HG03457 (cell line): ENCODE data around the gene RECK.
"Not testable (repeated sequence)": the region's sequence is repeated elsewhere in the genome, so short reads cannot be mapped to it uniquely, and the experiment has no call there.

Experiments used
- ATAC-seq: cut with Tn5 transposase; IDR thresholded peaks from one replicate; pipeline ENCODE4 v1.9.1; 2021; ENCODE audit warnings: moderate number of reproducible peaks; ENCODE audit not compliant: unreplicated experiment

Gene RECK

GRCh38 chr9:36109071-36109470, 72.4 kb downstream of the RECK start:
- ATAC-seq = no peak

DNA sequence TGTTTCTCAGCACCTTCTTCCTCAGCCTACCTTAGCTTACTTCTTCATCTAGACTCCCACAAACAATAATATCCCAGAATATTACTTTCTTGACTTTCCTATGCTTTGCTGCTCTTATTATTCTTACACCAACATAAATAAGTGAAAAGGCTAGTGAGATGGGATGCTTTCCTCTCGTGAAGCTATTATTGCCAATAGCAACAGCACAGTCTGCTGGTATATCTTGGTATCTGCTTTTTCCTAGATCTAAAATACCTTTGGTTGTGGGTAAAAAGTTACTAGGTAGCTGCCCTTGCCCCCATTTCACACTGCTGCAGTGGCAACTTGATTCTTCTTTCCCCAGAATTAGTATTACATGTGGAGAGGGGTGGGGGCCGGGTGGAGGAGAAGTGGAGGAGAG, 73.7 kb downstream of the RECK start:
- no peak for ATAC-seq

- no peak for ATAC-seq
Observed at GRCh38 chr9:36112516-36112915, 75.8 kb downstream of the RECK start.

DNA sequence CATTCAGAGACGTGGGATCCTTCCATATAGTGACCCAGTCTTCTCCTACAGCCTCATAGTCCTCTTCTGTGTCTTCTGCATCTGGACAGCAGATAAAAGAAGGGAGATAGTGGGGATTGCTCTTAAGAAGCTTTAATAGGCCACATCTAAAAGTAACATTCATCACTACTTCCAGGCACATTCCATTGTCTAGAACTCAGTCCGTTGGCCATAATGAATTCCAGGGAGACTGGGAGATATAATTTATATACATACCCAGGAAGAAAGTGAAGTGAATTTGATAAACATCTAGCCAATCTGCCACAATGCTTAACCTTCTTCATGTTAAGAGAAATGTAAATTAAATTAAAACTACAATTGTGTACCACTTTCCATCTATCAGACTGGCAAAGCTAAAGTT, 77.3 kb downstream of the RECK start:
- ATAC-seq = no peak

GRCh38 chr9:36116593-36116992, 79.9 kb downstream of the RECK start:
- no peak for ATAC-seq

DNA sequence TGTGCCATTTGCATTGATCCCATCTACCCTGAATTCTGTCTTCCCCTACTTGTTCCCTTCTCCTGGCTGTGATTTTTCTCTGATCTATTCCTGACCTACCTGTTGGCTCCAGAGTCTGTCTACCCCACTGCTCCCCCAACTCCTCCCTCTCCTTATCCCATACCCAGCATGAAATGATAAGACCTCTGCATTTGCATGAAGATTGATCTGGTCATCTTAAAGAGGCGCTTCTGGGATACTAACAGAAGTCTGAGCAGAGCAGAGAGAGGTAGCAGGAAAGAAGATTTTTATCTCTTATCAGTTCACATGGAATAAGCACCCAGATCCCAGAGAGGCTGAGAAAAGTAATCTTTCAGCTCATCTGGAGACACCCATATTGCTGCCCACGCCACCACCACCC, 81.5 kb downstream of the RECK start:
- ATAC-seq = no peak

DNA sequence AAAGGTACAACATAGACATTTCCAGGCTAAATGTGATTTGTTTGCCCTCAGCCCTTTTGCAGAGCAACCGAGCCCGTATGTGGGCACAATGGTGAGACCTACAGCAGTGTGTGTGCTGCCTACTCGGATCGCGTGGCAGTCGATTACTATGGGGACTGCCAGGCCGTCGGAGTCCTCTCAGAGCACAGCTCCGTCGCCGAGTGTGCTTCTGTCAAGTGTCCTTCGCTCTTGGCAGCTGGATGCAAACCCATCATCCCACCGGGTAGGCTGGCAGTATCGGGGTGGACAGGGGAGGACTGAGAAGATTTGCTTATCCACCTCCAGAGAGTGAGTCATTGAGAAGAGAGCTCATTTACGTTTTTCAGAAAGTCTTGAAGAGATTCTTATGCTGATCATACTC, 82.0 kb downstream of the RECK start:
- no peak for ATAC-seq

GRCh38 chr9:36119476-36119875, 82.8 kb downstream of the RECK start:
- ATAC-seq = no peak

- no peak for ATAC-seq
Observed at GRCh38 chr9:36120705-36121104, 84.0 kb downstream of the RECK start.

GRCh38 chr9:36121971-36122370, 85.3 kb downstream of the RECK start:
- ATAC-seq = no peak

GRCh38 chr9:36123515-36123914, 86.8 kb downstream of the RECK start:
- no peak for ATAC-seq

DNA sequence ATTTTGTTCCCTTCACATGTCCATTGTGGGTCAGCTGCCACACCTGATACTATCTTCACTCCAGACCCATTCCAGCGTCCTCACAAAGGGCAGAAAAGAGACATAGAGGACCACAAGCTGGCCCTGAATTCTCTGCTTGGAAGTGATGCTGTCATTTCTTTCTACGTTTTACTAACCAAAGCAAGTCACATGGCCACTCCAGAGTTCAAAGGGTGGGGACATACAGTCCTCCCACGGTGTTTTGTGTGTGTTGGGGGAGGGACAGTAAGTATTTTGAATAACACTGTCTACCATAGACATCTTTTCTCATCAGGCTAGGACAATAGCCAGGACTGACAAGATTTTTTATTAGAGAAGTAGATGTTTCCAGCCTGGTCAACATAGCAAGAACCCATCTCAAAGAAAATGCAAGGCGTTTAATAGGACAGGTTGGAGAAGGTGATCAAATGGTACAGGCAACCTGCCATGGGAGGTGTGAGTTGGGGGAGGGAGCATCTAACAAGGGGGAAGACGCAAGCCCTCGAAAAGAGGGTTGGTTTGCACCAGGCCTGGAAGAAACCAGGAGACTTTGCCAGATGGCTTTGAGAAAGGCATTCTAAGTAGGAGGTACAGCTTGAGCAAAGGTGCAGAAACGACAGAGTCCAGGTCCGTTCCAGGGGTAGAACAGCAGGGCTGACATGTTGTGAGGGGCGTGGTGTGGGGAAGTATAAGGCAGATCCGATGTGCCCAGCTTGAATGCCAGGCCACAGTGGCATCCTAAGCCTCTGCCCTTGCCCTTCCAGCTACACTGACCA, 88.5 kb downstream of the RECK start:
- no peak for ATAC-seq

- no peak for ATAC-seq
Observed at GRCh38 chr9:36126016-36126730, 89.5 kb downstream of the RECK start.

DNA sequence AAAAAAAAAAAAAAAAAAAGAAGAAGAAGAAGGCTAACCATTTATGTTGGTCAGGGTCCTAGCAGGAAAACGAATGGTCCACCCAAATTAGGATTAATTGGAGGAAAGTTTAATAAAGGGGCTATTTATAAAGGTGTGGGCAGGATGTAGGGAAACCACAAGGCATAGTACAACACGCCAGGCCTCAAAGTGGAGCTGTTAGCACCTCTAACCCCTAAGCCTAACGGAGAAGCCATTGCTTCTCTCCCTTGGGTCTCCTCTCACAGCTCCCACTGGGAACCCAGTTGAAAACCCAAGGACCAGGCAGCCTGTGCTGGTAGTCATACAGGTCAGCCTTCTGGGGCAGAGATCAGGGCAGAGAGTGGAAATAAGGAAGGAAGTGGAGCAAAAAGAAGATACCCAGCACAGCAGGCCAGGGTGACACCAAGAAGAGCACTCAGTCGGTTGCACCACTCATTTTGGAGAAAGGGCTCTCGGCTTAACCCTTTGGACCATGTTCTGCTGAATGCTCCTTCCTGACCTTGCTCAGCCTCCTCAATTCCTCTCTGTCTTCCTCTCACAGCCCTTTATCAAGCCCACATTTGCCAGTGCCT, 91.0 kb downstream of the RECK start:
- ATAC-seq = no peak

- no peak for ATAC-seq
Observed at GRCh38 chr9:36128349-36128748, 91.6 kb downstream of the RECK start.

- no peak for ATAC-seq
Observed at GRCh38 chr9:36129139-36129538, 92.4 kb downstream of the RECK start.

DNA sequence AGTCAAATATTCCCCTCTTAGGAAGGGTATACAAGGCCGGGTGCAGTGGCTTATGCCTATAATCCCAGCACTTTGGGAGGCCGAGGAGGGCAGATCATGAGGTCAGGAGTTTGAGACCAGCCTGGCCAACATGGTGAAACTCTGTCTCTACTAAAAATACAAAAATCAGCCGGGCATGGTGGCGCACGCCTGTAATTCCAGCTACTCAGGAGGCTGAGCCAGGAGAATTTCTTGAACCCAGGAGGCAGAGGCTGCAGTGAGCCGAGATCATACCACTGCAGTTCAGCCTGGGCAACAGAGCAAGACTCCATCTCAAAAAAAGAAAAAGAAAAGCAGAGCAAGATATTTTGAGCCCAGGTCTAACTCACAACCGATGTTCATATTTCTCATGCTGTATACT, 95.0 kb downstream of the RECK start:
- not testable (repeated sequence) for ATAC-seq

DNA sequence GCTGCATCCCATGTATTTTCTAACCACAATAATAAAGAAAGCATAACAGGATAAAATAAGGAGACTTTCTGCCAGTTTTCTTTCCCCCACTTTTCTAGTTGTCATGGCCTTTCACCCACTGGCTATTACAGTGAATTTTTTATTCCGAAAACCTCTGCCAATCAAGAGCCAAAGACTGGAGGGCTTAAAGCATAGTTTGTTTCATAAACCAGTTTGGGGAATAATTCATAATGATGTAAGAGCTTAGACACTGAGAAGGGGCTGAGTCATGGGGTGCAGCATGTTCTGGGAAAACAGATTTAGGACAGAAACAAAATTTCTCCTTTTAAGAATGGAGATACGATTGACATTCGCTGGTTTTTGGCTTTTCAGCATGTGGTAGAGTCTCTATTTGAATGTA, 95.4 kb downstream of the RECK start:
- no peak for ATAC-seq

GRCh38 chr9:36134761-36135505, 98.2 kb downstream of the RECK start:
- ATAC-seq = no peak

DNA sequence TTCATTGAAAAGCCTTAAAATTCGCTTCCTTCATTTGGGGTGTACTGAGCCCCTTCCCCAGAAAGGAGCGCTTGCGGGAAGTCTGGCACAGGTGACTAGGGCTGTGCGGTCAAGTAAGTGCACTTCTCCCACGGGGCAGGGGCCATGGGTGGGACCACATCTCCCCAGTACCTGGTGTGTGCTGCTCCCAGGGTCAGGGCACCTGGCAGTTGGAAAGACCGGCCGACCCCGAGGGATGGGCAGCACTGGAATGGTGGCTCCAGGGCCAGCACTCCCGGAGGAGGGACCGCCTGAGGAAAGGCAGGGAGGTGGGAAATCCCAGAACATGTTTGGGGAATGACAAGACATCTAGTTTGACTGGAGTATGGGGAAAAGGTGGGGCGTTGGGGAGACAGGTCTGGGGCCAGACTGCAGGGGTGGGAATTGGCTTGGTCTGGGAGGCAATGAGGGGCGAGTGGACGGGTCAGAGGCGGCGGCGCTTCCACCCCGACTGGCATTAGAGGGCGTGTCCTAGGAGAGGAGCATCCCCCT, 99.1 kb downstream of the RECK start:
- no peak for ATAC-seq

DNA sequence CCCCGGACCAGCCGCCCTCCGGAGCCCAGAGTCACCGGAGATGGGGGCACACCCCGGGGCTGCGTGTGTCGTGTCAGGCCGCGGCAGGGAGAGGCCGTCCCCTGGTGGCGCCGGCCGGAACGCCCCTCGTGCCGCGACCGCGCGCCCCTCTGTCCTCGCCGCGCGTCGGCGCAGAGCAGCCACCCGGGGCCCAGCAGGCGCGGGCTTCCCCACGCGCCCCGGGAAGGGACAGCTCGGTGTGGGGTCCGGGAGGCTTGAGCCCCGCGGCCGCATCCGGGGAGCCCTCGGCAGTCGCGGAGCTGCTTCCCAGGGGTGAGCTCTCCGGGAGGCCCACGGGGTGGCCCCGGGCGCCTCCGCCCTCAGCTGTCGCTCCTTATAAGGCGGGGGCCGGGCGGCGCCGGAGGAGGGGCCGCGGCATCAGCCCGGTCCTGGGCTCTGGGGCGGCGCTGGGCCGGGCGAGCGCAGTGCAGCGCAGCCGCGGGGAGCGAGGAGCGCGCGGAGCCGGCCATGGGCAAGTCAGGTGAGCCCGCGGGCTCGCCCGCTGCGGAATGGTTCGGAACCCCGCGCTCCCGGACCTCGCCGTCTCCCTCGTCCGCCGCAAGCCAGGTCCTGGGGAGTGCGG, 99.7 kb downstream of the RECK start, which contains the start of gene GLIPR2:
GLIPR2 (plus strand) TSS at position 462 of the 622 bp plus-strand sequence; CDS start at position 508, 46 bp downstream.
- ATAC-seq = peak; percentile 81
